SIG-M5 (cell line): ENCODE results near the gene TMEM151B.

ENCODE experiments used
- DNase-seq: peaks from one replicate; lab custom pipeline; 2025; lab: John Stamatoyannopoulos, UW

Gene TMEM151B

GRCh38 chr6:44278774-44279697, 8.8 kb downstream of the TMEM151B start:
- no peak for DNase-seq

DNA sequence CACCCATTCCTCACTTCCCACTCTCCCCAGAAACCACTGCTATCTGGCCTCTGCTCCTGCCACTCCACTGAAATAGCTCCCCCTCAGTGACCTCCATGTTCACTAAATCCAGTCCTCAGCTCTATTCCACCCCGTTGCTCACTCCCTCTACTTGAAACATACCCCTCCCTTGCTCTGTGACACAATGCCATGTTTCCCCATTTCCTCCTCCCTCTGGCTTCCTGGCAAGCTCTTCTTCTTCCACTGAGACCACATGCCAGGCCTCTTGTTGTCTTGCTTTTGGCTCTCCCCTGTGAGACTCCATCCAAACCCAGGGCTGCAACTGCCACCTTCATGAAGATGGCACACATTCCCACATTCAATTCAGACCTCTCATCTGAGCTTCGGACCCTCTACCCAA, 13.9 kb downstream of the TMEM151B start:
- DNase-seq = no peak

- DNase-seq = no peak
These were observed 14.6 kb downstream of the TMEM151B start for GRCh38 chr6:44284867-44285266.

DNA sequence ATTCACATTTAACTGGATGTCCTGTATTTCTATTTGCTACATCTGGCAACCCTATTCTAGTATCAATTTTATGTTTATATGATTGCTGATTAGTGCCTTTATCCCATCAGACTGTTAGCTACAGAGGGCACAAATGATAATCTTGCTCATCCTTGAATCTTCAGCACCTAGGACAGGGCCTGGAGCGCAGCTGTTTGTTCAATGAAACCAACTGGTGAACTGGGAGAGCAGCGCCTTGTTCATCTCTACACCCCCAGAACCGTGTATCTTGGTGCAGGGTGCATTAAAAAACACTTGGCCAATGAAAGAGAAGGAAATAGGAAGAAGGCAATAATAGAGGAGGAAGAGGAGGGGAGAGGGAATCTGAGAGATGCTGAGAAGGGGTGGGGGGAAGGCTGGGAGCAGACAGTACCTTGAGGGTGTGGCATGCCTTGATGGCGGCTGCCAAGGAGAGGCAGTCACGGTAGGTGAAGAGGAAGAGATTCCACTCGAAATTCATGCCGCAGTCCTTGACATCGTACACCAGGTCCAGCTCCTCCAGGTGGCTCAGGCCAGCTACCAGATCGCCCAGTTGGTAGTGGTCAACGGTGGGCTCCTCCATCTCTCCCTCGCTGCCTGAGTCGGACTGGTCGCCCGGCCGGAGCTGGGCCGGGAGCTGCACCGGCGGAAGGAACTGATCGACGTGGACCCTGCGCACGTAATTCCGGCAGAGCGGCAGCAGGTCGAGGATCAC, 15.5 kb downstream of the TMEM151B start:
- DNase-seq = no peak

DNA sequence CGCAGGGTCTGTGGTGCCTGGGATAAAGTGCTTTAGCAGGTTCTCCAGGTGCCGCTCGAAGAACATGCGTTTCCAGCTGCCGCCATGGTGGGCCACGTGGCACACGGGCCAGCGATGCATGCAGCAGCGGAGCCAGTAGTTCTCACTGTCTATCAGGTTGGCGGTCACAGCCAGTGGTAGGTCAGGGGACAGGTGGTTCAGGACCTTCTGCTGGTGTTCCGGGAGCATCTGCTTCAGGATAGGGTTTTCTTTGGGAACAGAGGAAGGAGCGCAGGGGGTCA, 16.0 kb downstream of the TMEM151B start:
- DNase-seq = no peak

GRCh38 chr6:44286747-44287146, 16.5 kb downstream of the TMEM151B start:
- no peak for DNase-seq

GRCh38 chr6:44289726-44290260, 19.5 kb downstream of the TMEM151B start:
- no peak for DNase-seq

GRCh38 chr6:44291841-44292240, 21.6 kb downstream of the TMEM151B start:
- no peak for DNase-seq

DNA sequence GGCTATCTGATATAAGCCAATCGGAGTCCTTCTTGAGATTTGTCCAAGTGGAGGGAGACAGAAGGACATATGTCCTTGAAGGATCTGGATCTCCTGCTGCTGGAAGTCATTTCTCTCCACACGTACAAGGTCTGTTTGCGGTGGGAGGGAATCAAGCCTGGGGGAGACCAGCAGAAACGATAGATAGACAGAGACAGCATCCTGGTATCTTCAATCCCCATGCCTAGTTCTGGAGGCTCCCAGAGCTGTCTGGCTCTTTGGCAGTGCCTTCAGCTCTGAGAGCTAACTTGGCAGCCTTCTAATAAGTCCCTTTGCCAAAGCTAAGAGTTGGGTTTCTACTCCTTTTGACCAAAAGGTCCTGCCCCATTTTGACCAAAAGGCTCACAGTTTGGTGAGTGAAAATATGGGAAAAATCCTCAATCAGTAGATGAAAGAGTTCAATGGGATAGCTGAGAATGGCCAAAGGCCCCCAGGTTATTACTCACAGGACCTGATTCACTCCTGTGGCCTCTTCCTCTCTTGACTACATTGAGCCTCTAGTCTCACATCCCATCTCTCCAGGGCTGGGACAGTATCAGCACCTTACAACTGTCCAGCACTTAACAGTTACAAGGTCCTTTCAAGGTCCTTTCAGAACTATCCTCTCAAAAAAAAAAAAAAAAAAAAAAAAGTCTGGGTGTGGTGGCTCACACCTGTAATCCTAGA, 22.6 kb downstream of the TMEM151B start:
- no peak for DNase-seq

DNA sequence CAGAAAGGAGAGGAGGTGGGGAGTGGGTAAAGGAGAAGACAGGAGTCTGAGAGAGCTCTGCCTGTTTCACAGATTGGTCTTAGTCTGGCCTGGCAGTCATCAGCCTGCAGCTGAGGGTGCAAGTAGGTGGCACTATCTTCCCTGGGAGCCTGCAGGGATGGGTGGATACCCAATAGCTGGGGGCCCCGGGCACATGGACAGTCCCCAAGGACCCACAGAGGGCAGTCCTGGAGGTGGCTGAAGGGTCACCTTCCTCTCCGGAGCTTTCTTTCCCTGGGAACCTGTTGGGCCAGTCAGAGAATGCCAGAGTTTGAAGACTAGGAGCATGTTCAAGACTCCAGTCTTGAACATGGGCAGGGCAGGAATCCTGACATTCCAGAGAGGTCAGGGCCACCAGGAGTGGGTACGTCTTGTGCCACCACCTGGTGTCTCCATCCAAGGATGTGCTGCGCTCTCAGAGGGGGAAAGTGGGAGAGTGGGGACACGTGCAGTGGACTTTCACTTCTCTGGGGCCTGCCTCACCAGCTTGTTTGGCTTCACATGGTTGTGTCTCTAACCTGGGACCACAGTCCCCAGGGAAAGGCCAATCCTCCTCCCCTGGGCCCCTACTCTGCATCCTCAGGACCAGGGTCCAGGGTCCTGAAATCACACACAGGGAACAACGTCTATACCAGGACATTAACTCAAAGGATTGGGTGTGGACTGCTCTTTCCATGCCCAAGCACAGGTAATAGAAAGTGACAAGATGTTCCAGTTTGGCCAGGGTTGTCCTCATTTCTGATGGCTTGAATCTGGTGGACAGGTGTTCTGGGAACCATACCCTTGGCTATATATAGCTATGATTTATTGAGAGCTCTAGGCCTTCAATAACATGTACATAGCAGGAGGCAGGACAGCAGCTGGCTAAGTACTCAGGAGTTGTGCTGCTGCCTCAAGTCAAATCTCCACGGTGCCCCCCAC, 24.9 kb downstream of the TMEM151B start:
- DNase-seq = no peak

DNA sequence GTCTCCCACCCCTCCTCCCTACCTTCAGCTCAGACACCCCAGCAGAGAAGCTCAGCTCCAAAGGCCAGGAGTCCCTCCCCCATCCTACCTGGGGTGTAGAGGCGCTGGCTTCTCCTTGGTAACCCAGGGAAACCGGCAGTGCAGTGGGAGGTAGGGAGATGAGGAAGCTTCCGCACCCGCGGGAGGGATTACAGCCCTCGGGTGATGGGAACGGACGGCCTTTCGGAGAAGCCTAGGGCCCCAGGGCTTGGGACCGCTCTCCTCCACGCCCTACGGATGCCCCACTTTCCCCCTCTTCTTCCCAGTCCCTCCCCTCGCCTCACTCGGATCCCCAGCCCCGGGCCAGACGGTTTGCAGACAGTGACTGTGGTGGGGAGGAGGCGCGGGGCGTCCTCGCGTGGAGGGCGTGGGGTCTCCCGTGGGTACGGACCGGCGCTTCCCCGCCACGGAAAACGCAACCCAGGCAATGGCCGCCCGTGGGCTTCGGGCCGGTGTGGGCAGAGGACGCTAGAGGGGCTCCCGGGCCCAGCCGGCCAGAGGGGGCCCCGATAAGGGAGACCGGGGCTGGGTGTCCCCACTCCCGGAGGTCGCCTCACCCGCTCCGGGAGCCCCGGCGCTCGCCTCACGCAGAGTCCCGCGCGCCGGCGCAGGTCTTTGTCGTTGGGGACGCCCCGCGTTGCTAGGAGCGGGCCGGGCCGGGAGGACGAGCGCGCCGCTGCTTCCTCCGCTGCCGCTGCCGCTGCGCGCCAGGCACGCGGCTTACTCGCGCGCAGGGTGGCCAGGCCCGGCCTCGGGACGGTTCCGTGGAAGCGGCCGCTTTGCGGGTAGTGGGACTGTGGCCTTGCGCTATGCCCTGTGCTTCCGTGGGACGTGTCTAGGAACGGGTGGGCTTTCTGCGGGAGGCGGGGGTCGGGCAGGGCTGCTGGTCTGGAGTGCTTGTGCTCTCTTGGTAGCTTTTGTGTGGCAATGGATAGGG, 27.1 kb downstream of the TMEM151B start:
- no peak for DNase-seq

- DNase-seq = no peak
These were observed 28.0 kb downstream of the TMEM151B start for GRCh38 chr6:44298055-44298803.

GRCh38 chr6:44298864-44299263, 28.6 kb downstream of the TMEM151B start:
- DNase-seq = no peak

DNA sequence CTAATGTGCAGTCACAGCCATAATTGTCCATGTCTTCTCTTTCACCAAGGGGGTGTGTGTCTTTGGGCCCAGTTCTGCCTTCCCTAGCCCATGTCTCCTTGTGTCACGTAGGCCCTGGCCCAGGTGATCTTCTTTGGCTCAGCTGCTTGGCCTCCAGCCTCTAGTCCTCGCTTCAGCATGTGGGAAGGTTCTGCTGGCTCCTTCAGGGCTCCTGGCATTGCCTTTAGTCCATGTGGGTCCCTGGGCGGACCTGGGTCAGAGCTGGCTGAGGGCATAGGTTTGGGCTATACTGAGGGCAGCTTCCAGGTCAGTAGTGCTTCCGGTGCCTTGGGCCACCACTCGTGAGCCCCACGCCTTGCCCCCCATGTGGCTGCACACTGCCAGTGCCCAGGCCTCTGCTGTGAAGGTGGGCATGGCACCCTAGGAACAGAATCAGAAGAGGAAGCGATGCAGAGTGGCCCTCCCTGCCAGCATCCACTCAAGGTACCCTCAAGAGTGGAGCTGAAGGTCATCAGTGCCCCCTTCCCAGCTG, 30.1 kb downstream of the TMEM151B start:
- DNase-seq = no peak

DNA sequence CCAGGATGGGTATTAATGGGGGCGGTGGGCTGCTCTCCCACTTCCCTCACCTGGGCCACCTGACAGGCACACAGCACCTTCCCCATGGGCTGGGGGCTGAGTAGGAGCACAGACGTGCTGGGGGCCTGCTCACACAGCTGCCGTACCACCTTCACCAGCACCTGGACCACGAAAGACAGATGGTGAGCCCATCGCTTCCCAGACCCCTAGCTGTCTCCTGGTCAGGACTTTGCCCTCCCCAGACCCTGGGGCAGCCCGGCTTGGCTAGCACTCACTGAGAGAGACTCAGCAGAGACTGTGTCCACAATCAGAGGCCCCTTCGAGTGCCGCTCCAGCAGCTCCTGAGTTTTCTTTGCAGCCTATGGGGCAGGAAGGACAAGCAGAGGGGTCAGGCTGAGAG, 30.9 kb downstream of the TMEM151B start:
- DNase-seq = no peak

GRCh38 chr6:44301782-44302564, 31.7 kb downstream of the TMEM151B start:
- no peak for DNase-seq

- DNase-seq = no peak
These were observed 32.6 kb downstream of the TMEM151B start for GRCh38 chr6:44302856-44303255.

GRCh38 chr6:44303842-44304241, 33.6 kb downstream of the TMEM151B start:
- no peak for DNase-seq
